GM19193 (cell line): ENCODE measurements around the gene SAMD11.

Source experiments
- POLR2A ChIP-seq: IDR thresholded peaks from 4 replicates; pipeline ENCODE4 v1.6.1; 2011; ENCODE audit not compliant: insufficient read depth, insufficient read length; ENCODE audit errors: extremely low read depth

SAMD11 gene

GRCh38 chr1:925561-926421 is 2.1 kb downstream of the SAMD11 start:
- no peak for TF ChIP-seq POLR2A

- TF ChIP-seq POLR2A, result no peak
These were observed 3.5 kb downstream of the SAMD11 start for GRCh38 chr1:927234-927633.

- TF ChIP-seq POLR2A, result no peak
These were observed 4.0 kb downstream of the SAMD11 start for GRCh38 chr1:927748-928147.

- no peak for TF ChIP-seq POLR2A
These were observed 5.3 kb downstream of the SAMD11 start for GRCh38 chr1:928825-929661.

GRCh38 chr1:929712-930632 is 6.2 kb downstream of the SAMD11 start:
- no peak for TF ChIP-seq POLR2A

GRCh38 chr1:930633-931138 is 7.0 kb downstream of the SAMD11 start:
- TF ChIP-seq POLR2A, result no peak

GRCh38 chr1:931380-932172 is 7.9 kb downstream of the SAMD11 start:
- TF ChIP-seq POLR2A, result no peak

GRCh38 chr1:932173-932510 is 8.4 kb downstream of the SAMD11 start:
- no peak for TF ChIP-seq POLR2A

- TF ChIP-seq POLR2A, result no peak
These were observed 9.3 kb downstream of the SAMD11 start for GRCh38 chr1:932776-933602.

GRCh38 chr1:933603-933940 is 9.8 kb downstream of the SAMD11 start:
- no peak for TF ChIP-seq POLR2A

- TF ChIP-seq POLR2A, result no peak
These were observed 11.4 kb downstream of the SAMD11 start for GRCh38 chr1:934991-935750.

GRCh38 chr1:935751-936231 is 12.1 kb downstream of the SAMD11 start:
- TF ChIP-seq POLR2A, result no peak
